Cardiac muscle cell (in vitro differentiated cells and primary cell): ENCODE data around the gene PPP3R1. TPM values are rescaled to one million over a fixed set of nuclear protein-coding genes. Genes with fewer than 3 reads are reported as not detected.

ENCODE experiments used
- DNase-seq, 2 donors: peaks; one replicate each; pipeline versions ENCODE4 v3.0.0 to v3.0.0-alpha.2; 2010 to 2017; ENCODE audit warnings: low read depth in 1 of 2, low spot score in 1 of 2
- H3K27ac ChIP-seq: fragments of 200-600 bp; sonication (generic); 2 replicates; pipeline ENCODE4 v1.5.1; 2016
- H3K27me3 ChIP-seq: fragments of 200-600 bp; sonication (generic); 2 replicates; pipeline ENCODE4 v1.6.0; 2016; ENCODE audit warnings: control low read depth
- H3K36me3 ChIP-seq: fragments of 200-600 bp; sonication (generic); 2 replicates; pipeline ENCODE4 v1.5.1; 2016; ENCODE audit warnings: control low read depth
- H3K4me1 ChIP-seq: fragments of 200-600 bp; sonication (generic); 2 replicates; pipeline ENCODE4 v1.8.1; 2017; ENCODE audit warnings: low read depth, mild to moderate bottlenecking, mixed run types
- H3K4me3 ChIP-seq: fragments of 200-600 bp; sonication (generic); 2 replicates; pipeline ENCODE4 v1.5.1; 2016; ENCODE audit warnings: mild to moderate bottlenecking
- H3K9me3 ChIP-seq: fragments of 200-600 bp; sonication (generic); 2 replicates; pipeline ENCODE4 v1.5.1; 2017; ENCODE audit warnings: low read depth, mild to moderate bottlenecking, control low read depth
- CTCF ChIP-seq: IDR thresholded peaks from 2 replicates; pipeline ENCODE4 v1.5.1; 2012; ENCODE audit warnings: low read depth, mild to moderate bottlenecking, low read length
- polyA plus RNA-seq: library from polyadenylated mRNA; unstranded; fragments of >200 nt; fragmentation: Nextera tagmentation; extraction: Ambion mirVana; gene quantifications from 2 replicates; pipeline ENCODE4 v1.2.1, GENCODE V29; 2016
- total RNA-seq: library from RNA; depleted of rRNA; stranded (reverse); fragments of >200 nt; gene quantifications from 2 replicates; pipeline ENCODE4 v1.2.3, GENCODE V29; 2016

The PPP3R1 gene
- total and polyA plus RNA-seq, 2 experiments from 2014 or later = 2.3 to 17.0 TPM

DNA sequence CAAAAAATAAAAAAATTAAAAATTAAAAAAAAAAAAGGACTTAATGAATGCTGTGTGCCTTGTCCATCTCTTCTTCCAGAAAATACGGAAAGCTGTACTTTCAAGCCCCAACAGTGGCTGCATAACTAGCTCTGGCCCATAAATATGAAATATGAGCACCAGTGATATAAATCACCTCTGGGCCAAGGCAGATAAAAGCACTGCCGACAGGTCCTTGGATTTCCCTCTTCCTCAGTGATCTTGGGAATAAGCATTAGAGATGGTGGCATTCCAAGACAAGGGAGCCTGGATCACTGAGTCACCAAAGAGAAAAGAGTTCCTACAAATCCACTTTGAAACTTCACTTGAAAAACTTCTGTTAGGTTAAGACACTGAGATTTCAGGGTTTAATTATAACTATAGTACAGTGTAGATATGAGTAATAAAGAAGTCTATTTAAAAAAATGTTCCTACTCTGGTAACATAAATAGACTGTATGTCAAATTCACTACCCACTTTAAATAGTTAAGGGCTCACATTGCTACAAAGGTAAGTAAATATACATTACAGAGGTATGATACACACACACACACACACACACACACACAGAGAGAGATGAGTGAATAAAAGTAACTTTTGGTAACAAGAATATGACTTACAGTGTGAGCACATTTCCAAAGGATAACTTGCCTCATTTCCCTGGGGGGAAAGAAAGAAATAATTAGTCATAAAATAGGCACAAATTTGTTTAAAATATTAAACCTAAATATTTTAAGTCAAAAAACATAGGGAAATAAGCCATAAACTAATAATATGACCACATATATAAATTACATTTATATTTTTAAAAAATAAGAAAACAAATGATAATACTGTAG is 35.6 kb downstream of the PPP3R1 start:
- no peaks in the 10 kb centered on the region for H3K36me3 ChIP-seq
- H3K4me1 ChIP-seq = peaks cover 30% of the 10 kb centered on the region
- H3K27ac ChIP-seq = no peak overlapping the region
- H3K4me3 ChIP-seq = no peak overlapping the region
- no peak for TF ChIP-seq CTCF
- H3K27me3 ChIP-seq = no peaks in the 10 kb centered on the region
- DNase-seq = no peak
- no peaks in the 10 kb centered on the region for H3K9me3 ChIP-seq

- DNase-seq = no peak
Measured at GRCh38 chr2:68214381-68214780, 38.0 kb downstream of the PPP3R1 start.

DNA sequence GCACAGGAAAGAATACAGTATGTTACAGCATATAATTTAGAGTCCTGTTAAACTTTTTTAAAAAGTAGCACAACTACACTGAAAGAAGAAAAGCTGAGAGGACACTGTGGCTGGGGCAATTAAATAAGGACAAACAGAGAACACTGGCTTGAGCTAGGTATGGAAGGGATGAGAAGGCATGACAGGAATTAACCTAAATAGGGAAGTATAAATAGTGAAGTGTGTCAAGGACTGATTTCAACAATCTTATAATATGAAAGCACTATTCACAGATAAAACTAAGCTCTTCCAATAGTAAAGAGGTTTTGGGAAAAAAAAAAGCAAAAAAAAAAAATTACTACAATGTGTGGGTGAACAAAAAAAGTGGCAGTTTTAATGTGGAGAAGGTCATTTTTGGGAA is 45.5 kb downstream of the PPP3R1 start:
- Histone ChIP-seq H3K27ac (peak overlapping the region; percentile 28), H3K9me3 (no peaks in the 10 kb centered on the region), H3K4me3 (no peak overlapping the region), H3K36me3 (no peaks in the 10 kb centered on the region), H3K4me1 (peaks cover 5% of the 10 kb centered on the region), H3K27me3 (no peaks in the 10 kb centered on the region)
- DNase-seq = no peak
- no peak for TF ChIP-seq CTCF

More at GRCh38 chr2:68214381-68214780, 38.0 kb downstream of the PPP3R1 start:
- Histone ChIP-seq H3K9me3 (no peaks in the 10 kb centered on the region), H3K4me1 (peaks cover 25% of the 10 kb centered on the region), H3K27ac (no peak overlapping the region), H3K4me3 (no peak overlapping the region), H3K36me3 (no peaks in the 10 kb centered on the region), H3K27me3 (no peaks in the 10 kb centered on the region)
- TF ChIP-seq CTCF = no peak

- no peak for DNase-seq
- Histone ChIP-seq H3K9me3 (no peaks in the 10 kb centered on the region), H3K4me3 (no peak overlapping the region), H3K27ac (peak overlapping the region; percentile 52), H3K36me3 (no peaks in the 10 kb centered on the region), H3K4me1 (peaks cover 5% of the 10 kb centered on the region), H3K27me3 (no peaks in the 10 kb centered on the region)
- no peak for TF ChIP-seq CTCF
Measured at GRCh38 chr2:68203587-68203986, 48.7 kb downstream of the PPP3R1 start.

DNA sequence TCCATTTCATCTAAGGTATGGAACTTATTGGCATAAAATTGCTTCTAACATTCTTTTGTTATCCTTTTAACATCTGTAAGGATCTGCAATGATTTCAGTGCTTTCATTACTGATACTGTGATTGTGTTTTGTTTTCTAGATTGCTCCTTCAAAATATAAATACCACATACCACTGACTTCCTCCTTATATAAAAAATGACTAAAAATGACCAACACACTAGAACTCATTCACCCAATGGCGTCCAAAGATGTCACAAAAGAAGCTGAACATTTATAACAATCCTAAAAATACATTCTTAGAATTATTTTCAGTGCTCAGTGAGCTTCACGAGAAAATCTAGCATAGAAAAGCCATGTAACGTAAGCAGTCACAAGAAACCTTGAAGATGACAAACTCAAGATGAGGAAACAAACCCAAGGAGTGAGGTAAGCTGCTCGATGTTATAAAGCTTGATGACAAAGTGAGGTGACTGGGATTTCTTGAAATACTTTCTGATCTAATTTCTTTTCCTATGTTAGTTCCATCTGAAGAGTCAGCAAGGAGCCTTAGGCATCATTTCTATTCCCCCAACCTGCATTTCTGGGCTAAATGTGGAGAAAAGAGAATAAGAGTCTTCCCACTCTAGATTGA is 52.1 kb downstream of the PPP3R1 start:
- TF ChIP-seq CTCF = no peak
- H3K27ac ChIP-seq = no peak overlapping the region
- no peaks in the 10 kb centered on the region for H3K27me3 ChIP-seq
- H3K4me1 ChIP-seq = no peaks in the 10 kb centered on the region
- H3K9me3 ChIP-seq = no peaks in the 10 kb centered on the region
- no peak overlapping the region for H3K4me3 ChIP-seq
- DNase-seq = no peak
- no peaks in the 10 kb centered on the region for H3K36me3 ChIP-seq
